GM12801 (cell line): ENCODE measurements around the gene PCDHGA1.
"Not testable (repeated sequence)": the region's sequence is repeated elsewhere in the genome, so short reads cannot be mapped to it uniquely, and the experiment has no call there.

ENCODE experiments used
- CTCF ChIP-seq: IDR thresholded peaks from one replicate; pipeline ENCODE4 v1.5.1; 2011; ENCODE audit warnings: control low read depth; ENCODE audit not compliant: insufficient read length; ENCODE audit errors: extremely low read depth

PCDHGA1 gene

GRCh38 chr5:141409598-141410306 lies 79.4 kb downstream of the PCDHGA1 start:
- TF ChIP-seq CTCF, result no peak

GRCh38 chr5:141411575-141411974 lies 81.3 kb downstream of the PCDHGA1 start:
- no peak for TF ChIP-seq CTCF

GRCh38 chr5:141412854-141413539 lies 82.7 kb downstream of the PCDHGA1 start, which contains the start of gene PCDHGA10:
TSS of gene PCDHGA10 (plus strand) at chr5:141412987. CDS start at chr5:141413176, 189 bp downstream.
- no peak for TF ChIP-seq CTCF

- no peak for TF ChIP-seq CTCF
Measured at GRCh38 chr5:141413540-141414069, 83.3 kb downstream of the PCDHGA1 start.

- not testable (repeated sequence) for TF ChIP-seq CTCF
Measured at GRCh38 chr5:141417494-141418172, 87.3 kb downstream of the PCDHGA1 start, which contains the start of gene PCDHGB7. TSS of gene PCDHGB7 (plus strand) at chr5:141417677. CDS start at chr5:141417860, 183 bp downstream.

- no peak for TF ChIP-seq CTCF
Measured at GRCh38 chr5:141419074-141419880, 89.0 kb downstream of the PCDHGA1 start.
